ENCODE results near the gene NDUFA1.
"Not testable (repeated sequence)": the region's sequence is repeated elsewhere in the genome, so short reads cannot be mapped to it uniquely, and the experiment has no call there.

NDUFA1 gene

GRCh38 chrX:119871599-119872395 is at the start of gene NDUFA1, which contains the start of gene RNF113A:
Gene NDUFA1 (plus strand): TSS chrX:119871832. CDS start chrX:119871912, 80 bp downstream.
Gene RNF113A (minus strand): TSS chrX:119871733. CDS start chrX:119871613, 120 bp downstream.
- DNase-seq (ENCODE audit: low spot score) = peak; percentile 83

DNA sequence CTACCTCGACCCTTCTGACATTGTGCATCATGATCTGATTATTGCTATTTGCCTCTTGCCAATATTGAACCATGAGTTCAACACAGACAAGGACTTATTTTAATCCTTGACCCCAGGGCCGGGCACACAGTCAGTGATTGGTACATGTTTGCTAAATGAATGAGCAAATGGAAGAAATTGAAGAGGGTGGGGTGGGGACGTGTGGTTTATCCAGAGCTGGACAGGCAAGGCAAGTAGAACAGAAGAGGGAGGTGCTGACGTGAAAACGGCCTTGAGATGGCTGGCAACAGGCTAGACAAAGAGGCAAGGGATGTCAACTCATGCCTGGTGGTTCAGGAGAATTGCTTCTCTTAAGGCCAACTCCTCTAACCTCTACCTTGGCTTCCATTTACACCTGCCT is 47.4 kb upstream of the NDUFA1 start:
- DNase-seq (ENCODE audit: low spot score) = not testable (repeated sequence)

DNA sequence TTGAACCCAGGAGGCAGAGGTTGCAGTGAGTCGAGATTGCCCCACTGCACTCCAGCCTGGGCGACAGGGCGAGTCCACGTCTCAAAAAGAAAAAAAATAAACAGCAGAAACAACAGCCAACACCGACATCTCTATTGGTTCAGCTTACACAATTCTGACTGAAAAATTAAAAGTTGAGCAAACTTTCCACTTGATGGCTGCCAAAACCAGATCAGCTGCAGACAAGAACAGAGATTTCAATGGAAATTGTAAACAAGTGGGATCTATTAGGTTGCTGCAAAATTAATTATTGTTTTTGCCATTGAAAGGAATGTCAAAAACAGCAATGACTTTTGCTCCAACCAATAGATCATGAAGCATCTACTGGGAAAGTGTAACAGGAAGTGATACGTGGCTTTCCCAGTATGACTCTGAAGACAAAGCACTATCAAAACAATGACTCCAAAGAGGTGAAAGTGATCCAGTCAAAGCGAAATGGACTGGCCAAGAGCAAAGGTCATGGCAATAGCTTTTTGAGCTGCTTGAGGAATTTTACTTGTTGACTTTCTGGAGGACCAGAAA is 45.2 kb upstream of the NDUFA1 start:
- DNase-seq (ENCODE audit: low spot score) = no peak

- no peak for DNase-seq (ENCODE audit: low spot score)
These were observed 43.2 kb upstream of the NDUFA1 start for GRCh38 chrX:119828446-119828845.

DNA sequence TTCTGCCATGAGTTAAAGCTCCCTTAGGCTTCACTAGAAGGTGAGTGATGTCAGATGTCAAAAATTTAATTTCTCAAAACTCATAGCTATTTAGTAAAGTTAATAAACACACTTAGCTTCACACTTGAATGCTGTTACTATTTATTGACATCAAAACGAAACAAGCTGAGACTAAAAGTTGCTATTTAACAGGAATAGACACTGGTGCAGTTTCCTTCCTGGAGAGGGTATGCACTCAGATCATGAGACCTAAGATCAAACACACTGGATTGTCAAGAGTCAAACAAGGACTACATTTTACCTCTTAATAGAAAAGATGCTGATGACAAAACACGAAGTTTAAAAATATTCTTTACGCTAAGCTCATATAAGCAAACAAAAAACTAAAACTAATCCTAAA is 37.7 kb upstream of the NDUFA1 start:
- DNase-seq (ENCODE audit: low spot score) = no peak

- DNase-seq (ENCODE audit: low spot score) = peak; percentile 95
These were observed 19.0 kb upstream of the NDUFA1 start, which contains the start of gene UPF3B for GRCh38 chrX:119852382-119853353. Gene UPF3B (minus strand): TSS chrX:119852963. CDS start chrX:119852928, 35 bp downstream.

- no peak for DNase-seq (ENCODE audit: low spot score)
These were observed 18.2 kb upstream of the NDUFA1 start for GRCh38 chrX:119853444-119853843.

GRCh38 chrX:119870626-119871131 is 953 bp upstream of the NDUFA1 start:
- no peak for DNase-seq (ENCODE audit: low spot score)

DNA sequence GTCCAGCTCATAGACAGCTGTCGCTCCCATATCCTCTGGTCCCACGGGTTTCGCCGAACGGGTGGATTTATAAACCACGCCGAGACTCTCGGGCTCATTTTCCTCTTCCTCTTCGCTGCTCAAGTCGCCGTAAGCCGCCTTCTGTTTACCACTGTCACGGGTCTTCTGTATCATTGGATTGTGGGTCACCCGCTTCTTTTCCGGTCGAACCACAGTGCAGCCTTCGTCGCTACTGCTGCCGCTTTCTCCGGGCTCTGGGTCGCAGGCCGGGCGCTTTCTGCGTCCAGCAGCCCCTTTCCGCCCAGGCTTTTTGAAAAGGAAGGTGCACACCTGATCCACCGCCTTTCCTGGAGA is 410 bp upstream of the NDUFA1 start:
- no peak for DNase-seq (ENCODE audit: low spot score)

GRCh38 chrX:119878740-119879139 is 7.1 kb downstream of the NDUFA1 start:
- DNase-seq (ENCODE audit: low spot score) = no peak

DNA sequence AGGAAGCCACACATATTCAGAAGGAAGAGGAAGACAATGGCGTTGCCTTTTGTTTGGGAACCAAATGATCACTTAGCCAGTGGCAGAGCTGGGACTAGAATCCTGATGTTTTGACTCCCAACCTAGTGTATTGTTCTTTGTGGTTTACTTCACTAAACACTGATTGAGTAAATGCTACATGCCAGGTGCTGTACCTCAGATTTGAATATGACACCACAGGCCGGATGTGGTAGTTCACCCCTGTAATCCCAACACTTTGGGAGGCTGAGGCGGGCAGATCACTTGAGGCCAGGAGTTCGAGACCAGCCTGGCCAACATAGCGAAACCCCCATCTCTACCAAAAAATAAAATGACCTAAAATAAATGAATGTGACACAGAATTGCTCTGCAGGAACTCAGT is 8.4 kb downstream of the NDUFA1 start:
- DNase-seq (ENCODE audit: low spot score) = no peak

GRCh38 chrX:119880552-119881437 is 9.2 kb downstream of the NDUFA1 start:
- no peak for DNase-seq (ENCODE audit: low spot score)

GRCh38 chrX:119885554-119886428 is 14.2 kb downstream of the NDUFA1 start:
- no peak for DNase-seq (ENCODE audit: low spot score)

GRCh38 chrX:119887721-119888425 is 16.2 kb downstream of the NDUFA1 start:
- DNase-seq (ENCODE audit: low spot score) = no peak

DNA sequence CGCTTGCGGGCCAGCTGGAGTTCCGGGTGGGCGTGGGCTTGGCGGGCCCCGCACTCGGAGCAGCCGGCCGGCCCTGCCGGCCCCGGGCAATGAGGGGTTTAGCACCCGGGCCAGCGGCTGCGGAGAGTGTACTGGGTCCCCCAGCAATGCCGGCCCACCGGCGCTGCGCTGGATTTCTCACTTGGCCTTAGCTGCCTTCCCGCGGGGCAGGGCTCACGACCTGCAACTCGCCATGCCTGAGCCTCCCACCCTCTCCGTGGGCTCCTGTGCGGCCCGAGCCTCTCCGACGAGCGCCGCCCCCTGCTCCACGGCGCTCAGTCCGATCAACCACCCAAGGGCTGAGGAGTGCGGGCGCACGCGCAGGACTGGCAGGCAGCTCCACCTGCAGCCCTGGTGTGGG is 19.0 kb downstream of the NDUFA1 start:
- not testable (repeated sequence) for DNase-seq (ENCODE audit: low spot score)

GRCh38 chrX:119891961-119892692 is 20.5 kb downstream of the NDUFA1 start:
- DNase-seq (ENCODE audit: low spot score) = not testable (repeated sequence)

- DNase-seq (ENCODE audit: low spot score) = no peak
These were observed 24.3 kb downstream of the NDUFA1 start, which contains the start of gene AKAP14 for GRCh38 chrX:119895843-119896326. Gene AKAP14 (plus strand): TSS chrX:119895893. CDS start chrX:119903224, 7,331 bp downstream.

DNA sequence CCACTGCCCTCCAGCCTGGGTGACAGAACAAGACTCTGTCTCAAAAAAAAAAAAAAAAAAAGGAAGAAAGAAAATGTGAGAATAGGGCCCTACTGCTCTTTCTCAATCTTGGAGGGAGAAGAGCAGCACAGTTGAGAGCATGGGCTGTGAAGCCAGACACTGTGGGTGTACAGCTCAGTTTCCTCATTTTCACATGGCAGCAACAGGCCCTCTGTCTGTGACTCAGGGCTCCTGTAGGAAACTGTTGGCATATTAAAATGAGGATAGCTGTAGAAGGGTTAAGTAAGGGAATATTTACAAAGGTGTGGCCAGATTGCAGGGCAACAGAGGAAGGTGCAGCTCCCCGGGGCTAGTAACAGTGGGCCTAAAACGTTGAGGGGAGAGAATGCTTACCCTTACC is 27.5 kb downstream of the NDUFA1 start:
- DNase-seq (ENCODE audit: low spot score) = no peak

All from putamen (tissue), 1 donor.